Endothelial cell of umbilical vein (primary cell): ENCODE data around the gene RHCE. TPM values are rescaled to one million over a fixed set of nuclear protein-coding genes. Genes with fewer than 3 reads are reported as not detected.
"Not testable (repeated sequence)": the region's sequence is repeated elsewhere in the genome, so short reads cannot be mapped to it uniquely, and the experiment has no call there.

Experiments used
- BruUV-seq: library from RNA; stranded (reverse); fragments of 400-500 nt; replicated peaks from 2 replicates; lab custom pipeline; 2021; lab: Mats Ljungman, UMichigan
- CTCF ChIA-PET: fragments of 300-600, 350-600 bp; sonication (Branson Sonifier 250); formaldehyde crosslinking; loops from one replicate; lab custom pipeline; 2021; ENCODE audit warnings: antibody characterized with exemption, inconsistent platforms; lab: Charles Lee
- POLR2A ChIA-PET: fragments of 300-600, 350-600 bp; sonication (Branson Sonifier 250); formaldehyde crosslinking; loops from one replicate; lab custom pipeline; 2021; ENCODE audit warnings: antibody characterized with exemption, inconsistent platforms; lab: Charles Lee
- DNase-seq: peaks from one replicate; pipeline ENCODE4 v3.0.0-alpha.2; 2011; ENCODE audit warnings: low read depth, low spot score
- FAIRE-seq: peaks from 2 replicates; lab custom pipeline; 2011; peaks lifted over from hg19 to GRCh38; lab: Jason Lieb, UNC
- H2AFZ ChIP-seq: 2 replicates; pipeline ENCODE4 v1.6.0; 2012; ENCODE audit warnings: low read depth, low read length, control low read depth, inconsistent platforms
- H3K27ac ChIP-seq: 2 replicates; pipeline ENCODE4 v1.5.1; 2011; ENCODE audit warnings: low read depth, mild to moderate bottlenecking, control low read depth, low read length, moderate library complexity; ENCODE audit not compliant: insufficient read depth
- H3K27me3 ChIP-seq, 2 experiments: 2 replicates each; pipeline versions ENCODE4 v1.6.0 to v1.6.1; 2011; ENCODE audit warnings: low read length in 2 of 2, mixed read lengths in 1 of 2; ENCODE audit not compliant: control insufficient read depth in 2 of 2, insufficient read depth in 2 of 2
- H3K36me3 ChIP-seq, 2 experiments: 2 replicates in 1 of 2; 3 replicates in 1 of 2; pipeline ENCODE4 v1.5.1; 2011; ENCODE audit warnings: low read length in 2 of 2, mild to moderate bottlenecking in 1 of 2, moderate library complexity in 1 of 2; ENCODE audit not compliant: control insufficient read depth in 2 of 2, insufficient read depth in 2 of 2; ENCODE audit errors: extremely low read depth in 1 of 2
- H3K4me1 ChIP-seq: 3 replicates; pipeline ENCODE4 v1.5.1; 2011; ENCODE audit warnings: mild to moderate bottlenecking, low read length; ENCODE audit not compliant: control insufficient read depth, insufficient read depth; ENCODE audit errors: extremely low read depth
- H3K4me2 ChIP-seq: 2 replicates; pipeline ENCODE4 v1.6.1; 2011; ENCODE audit warnings: low read length, control low read depth, mixed read lengths; ENCODE audit not compliant: insufficient read depth
- H3K4me3 ChIP-seq, 3 experiments: fragments of 200-600 bp in 1 of 3; sonication (generic), shearing (Covaris generic) in 1 of 3; replicated peaks in 1 of 3; 2 replicates each; pipeline ENCODE4 v1.5.1; 2011 to 2016; ENCODE audit warnings: control low read depth in 3 of 3, low read length in 3 of 3, mild to moderate bottlenecking in 2 of 3, inconsistent platforms in 1 of 3, low read depth in 1 of 3, moderate library complexity in 1 of 3; ENCODE audit not compliant: insufficient read depth in 1 of 3
- H3K79me2 ChIP-seq: 2 replicates; pipeline ENCODE4 v1.6.0; 2012; ENCODE audit warnings: low read length, inconsistent platforms; ENCODE audit not compliant: control insufficient read depth, insufficient read depth
- H3K9ac ChIP-seq: replicated peaks from 2 replicates; pipeline ENCODE3; 2011; ENCODE audit warnings: low read length, control low read depth; ENCODE audit not compliant: insufficient read depth; ENCODE audit errors: extremely low read depth
- H3K9me1 ChIP-seq: replicated peaks from 3 replicates; pipeline ENCODE4 v1.6.0; 2011; ENCODE audit warnings: mild to moderate bottlenecking, low read length; ENCODE audit not compliant: control insufficient read depth, insufficient read depth; ENCODE audit errors: extremely low read depth
- H3K9me3 ChIP-seq: replicated peaks from 2 replicates; pipeline ENCODE4 v1.5.1; 2012; ENCODE audit warnings: low read length, inconsistent platforms; ENCODE audit not compliant: control insufficient read depth, insufficient read depth
- H4K20me1 ChIP-seq: replicated peaks from 2 replicates; pipeline ENCODE3; 2011; ENCODE audit warnings: mild to moderate bottlenecking, low read length; ENCODE audit not compliant: control insufficient read depth, insufficient read depth; ENCODE audit errors: extremely low read depth
- dilution Hi-C: fragments of 300-500 bp; cut with MboI; formaldehyde crosslinking; loops from one replicate; pipeline ENCODE4 v1.15.0; 2019; ENCODE audit warnings: low sequenced_read_pairs; ENCODE audit not compliant: extremely low pct_ligation_motif_present
- intact Hi-C: fragments of 100-400 bp; cut with micrococcal nuclease; formaldehyde crosslinking; loops from one replicate; pipeline ENCODE4 v1.10.0; 2022
- polyA plus RNA-seq, 4 experiments: library from polyadenylated mRNA; depleted of rRNA in 3 of 4; stranded (reverse) in 3 of 4; unstranded in 1 of 4; fragments of >200 nt; gene quantifications; 2 replicates each; pipeline versions ENCODE4 v1.2.1 to v1.2.3, GENCODE V29; 2011 to 2012; ENCODE audit warnings: missing spikeins in 1 of 4
- total RNA-seq: library from RNA; stranded (reverse); gene quantifications from 2 replicates; pipeline ENCODE4 v1.2.3, GENCODE V29; 2021

The RHCE gene
- total and polyA plus RNA-seq, 2 donors (not counting 3 experiments of a cell fraction or from before 2014, with no cell fraction given) = 0.07 TPM; not detected in 1

- H3K4me1 ChIP-seq, H3K4me2 ChIP-seq, H3K27me3 ChIP-seq, CTCF ChIA-PET, DNase-seq, H3K9me3 ChIP-seq, dilution Hi-C loops, H3K9ac ChIP-seq, POLR2A ChIA-PET, BruUV-seq, H3K27ac ChIP-seq, FAIRE-seq, H2AFZ ChIP-seq, H3K4me3 ChIP-seq, H4K20me1 ChIP-seq, H3K9me1 ChIP-seq, intact Hi-C loops, H3K36me3 ChIP-seq, H3K79me2 ChIP-seq: not testable (repeated sequence)
These were observed 33.5 kb downstream of the RHCE start for GRCh38 chr1:25387096-25387495.

GRCh38 chr1:25383875-25384274, 36.8 kb downstream of the RHCE start:
- H3K4me1 ChIP-seq, H3K9me1 ChIP-seq, H3K79me2 ChIP-seq, H3K27ac ChIP-seq, H3K36me3 ChIP-seq, H3K4me2 ChIP-seq, H3K9me3 ChIP-seq, H4K20me1 ChIP-seq, FAIRE-seq, dilution Hi-C loops, H3K4me3 ChIP-seq, H3K27me3 ChIP-seq, BruUV-seq, H2AFZ ChIP-seq, intact Hi-C loops, POLR2A ChIA-PET, CTCF ChIA-PET, H3K9ac ChIP-seq, DNase-seq: not testable (repeated sequence)

GRCh38 chr1:25383090-25383489, 37.5 kb downstream of the RHCE start:
- intact Hi-C loops, H2AFZ ChIP-seq, H3K4me1 ChIP-seq, FAIRE-seq, H3K9me1 ChIP-seq, CTCF ChIA-PET, BruUV-seq, DNase-seq, H3K4me2 ChIP-seq, H4K20me1 ChIP-seq, H3K4me3 ChIP-seq, H3K9me3 ChIP-seq, H3K36me3 ChIP-seq, H3K79me2 ChIP-seq, POLR2A ChIA-PET, dilution Hi-C loops, H3K27ac ChIP-seq, H3K9ac ChIP-seq, H3K27me3 ChIP-seq: not testable (repeated sequence)

GRCh38 chr1:25382543-25382942, 38.1 kb downstream of the RHCE start:
- dilution Hi-C loops, CTCF ChIA-PET, H3K36me3 ChIP-seq: not testable (repeated sequence)

More at GRCh38 chr1:25382543-25382942, 38.1 kb downstream of the RHCE start:
- BruUV-seq, H2AFZ ChIP-seq, intact Hi-C loops, H3K4me3 ChIP-seq, H3K27me3 ChIP-seq, H3K27ac ChIP-seq, POLR2A ChIA-PET, H3K9me3 ChIP-seq, DNase-seq, H3K9me1 ChIP-seq, H4K20me1 ChIP-seq, H3K79me2 ChIP-seq, H3K4me1 ChIP-seq, FAIRE-seq, H3K9ac ChIP-seq, H3K4me2 ChIP-seq: not testable (repeated sequence)
